NCI-H226 (cell line): ENCODE results near the gene SDC4.

Experiments
- DNase-seq: peaks from one replicate; pipeline ENCODE4 v3.0.0-alpha.2; 2015

SDC4 gene, protein sequence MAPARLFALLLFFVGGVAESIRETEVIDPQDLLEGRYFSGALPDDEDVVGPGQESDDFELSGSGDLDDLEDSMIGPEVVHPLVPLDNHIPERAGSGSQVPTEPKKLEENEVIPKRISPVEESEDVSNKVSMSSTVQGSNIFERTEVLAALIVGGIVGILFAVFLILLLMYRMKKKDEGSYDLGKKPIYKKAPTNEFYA

GRCh38 chr20:45347936-45348778 lies at the start of gene SDC4:
SDC4 (minus strand) TSS chr20:45348424; CDS start chr20:45348384, 40 bp downstream.
- peak; percentile 74 for DNase-seq

- no peak for DNase-seq
Measured at GRCh38 chr20:45395114-45395415, 46.8 kb upstream of the SDC4 start.

GRCh38 chr20:45394221-45395113 lies 46.2 kb upstream of the SDC4 start:
- DNase-seq = no peak

DNA sequence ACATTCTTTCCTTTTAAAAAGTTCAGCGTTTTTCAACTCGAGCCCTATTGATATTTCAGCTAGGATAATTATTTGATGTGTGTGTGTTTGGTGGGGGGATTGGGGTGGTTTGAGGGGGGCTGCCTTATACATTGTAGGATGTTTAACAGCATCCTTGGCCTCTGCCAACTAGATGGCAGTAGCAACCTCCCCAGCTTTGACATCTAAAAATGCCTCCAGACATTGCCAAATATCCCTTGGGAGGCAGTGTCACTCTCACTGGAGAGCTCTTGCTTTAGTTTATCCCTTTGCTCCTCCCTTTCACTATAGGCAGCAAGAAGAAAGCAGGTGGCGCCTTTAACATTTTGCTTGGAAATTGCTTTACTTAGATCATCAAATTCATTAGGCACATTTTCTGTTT lies 44.5 kb upstream of the SDC4 start:
- no peak for DNase-seq

- DNase-seq = no peak
Measured at GRCh38 chr20:45391559-45391958, 43.3 kb upstream of the SDC4 start.

- no peak for DNase-seq
Measured at GRCh38 chr20:45390931-45391330, 42.7 kb upstream of the SDC4 start.

DNA sequence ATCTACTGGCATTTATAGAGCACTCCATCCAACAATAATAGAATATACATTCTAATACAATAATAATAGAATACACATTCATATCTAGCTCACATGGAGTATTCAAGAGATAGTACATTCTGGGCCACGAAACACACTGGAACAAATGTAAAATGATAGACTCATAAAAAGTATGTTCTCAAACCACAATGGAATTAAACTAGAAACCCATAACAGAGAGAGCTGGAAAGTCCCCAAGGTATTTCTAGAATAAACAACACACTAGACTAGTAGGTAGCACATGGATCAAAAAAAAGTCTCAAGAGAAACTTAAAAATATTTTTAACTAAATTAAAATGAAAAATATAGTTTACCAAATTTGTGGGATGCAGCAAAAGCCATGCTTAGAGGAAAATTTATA lies 39.0 kb upstream of the SDC4 start:
- DNase-seq = no peak

DNA sequence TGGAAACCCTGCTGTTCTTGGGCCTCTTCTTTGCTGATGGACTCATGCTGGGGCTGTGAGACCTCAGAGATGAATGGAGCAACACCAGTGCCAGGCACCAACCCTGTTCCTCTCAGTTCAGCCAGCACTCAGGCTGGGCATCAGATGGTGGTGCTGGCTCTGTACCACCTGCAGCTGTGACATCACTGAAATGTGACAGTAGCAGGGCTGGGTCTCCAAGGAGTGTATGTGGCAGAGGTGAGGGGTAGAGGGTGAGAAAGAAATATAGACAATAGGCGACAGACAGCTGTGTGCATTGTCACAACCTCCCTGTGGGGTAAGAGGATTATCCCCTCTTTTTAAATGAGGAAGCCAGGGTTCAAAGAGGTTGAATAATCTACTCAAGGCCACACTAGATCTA lies 30.0 kb upstream of the SDC4 start, which contains the start of gene TP53TG5:
Gene TP53TG5, minus strand, starts transcription at position 135 of the 400 bp plus-strand sequence. Its CDS starts 89 bp downstream, at position 46.
- no peak for DNase-seq

DNA sequence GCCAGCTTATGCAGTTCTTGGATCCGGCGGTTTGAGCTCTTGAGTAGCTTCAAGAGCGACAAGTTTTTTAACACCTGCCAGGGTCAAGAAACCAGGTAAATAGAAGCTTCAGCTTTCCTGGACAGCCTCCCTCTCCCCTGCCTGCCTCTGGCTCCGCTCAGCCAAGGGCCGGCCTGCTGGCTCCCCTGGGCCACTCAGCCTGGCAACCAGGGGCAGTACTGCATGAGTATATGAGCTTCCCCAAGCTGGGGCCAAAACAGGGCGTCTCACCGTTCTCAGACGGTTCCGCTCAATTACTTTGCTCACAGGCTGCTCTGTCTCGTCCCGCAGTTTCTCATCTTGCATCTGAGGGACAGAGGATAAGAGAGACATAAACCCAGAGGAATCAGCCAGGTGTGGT lies 29.0 kb upstream of the SDC4 start:
- DNase-seq = no peak

GRCh38 chr20:45374966-45375365 lies 26.7 kb upstream of the SDC4 start:
- DNase-seq = no peak

GRCh38 chr20:45374101-45374467 lies 25.9 kb upstream of the SDC4 start:
- no peak for DNase-seq

DNA sequence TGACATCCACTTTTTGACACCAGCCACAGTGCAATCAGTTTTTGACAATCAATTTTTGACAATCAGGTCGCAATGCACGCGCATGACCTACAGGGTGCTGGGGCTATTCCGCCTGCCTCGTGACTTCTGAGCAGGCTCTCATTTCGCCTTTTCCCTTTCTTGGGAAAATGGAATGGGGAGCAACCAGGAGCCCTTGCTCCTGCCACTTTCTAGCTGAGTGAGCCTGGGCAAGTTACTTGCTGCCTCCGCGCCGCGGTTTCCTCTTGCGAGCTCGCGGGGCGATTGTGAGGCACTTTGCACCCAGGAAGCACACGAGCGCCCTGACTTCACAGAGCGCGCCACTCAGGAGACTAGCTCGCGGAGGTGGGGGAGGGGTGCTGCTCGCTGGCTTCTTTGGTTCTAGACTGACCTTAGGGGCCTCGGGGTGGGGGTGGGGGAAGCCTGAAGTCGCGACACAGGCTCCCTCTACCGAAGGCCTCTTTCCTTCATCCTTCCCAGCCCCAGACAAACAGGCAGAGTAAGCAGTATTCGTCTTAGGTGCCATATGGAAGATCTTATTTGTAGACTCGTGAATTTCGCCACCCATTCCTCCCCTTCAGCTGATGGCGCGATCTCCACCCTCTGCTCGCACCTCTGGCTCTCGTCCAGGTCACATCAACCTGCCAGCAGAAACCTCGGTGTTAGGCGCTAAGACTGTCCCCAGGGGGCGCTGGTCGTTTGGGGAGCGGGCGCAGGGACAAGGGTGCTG lies 25.3 kb upstream of the SDC4 start:
- peak; percentile 60 for DNase-seq

DNA sequence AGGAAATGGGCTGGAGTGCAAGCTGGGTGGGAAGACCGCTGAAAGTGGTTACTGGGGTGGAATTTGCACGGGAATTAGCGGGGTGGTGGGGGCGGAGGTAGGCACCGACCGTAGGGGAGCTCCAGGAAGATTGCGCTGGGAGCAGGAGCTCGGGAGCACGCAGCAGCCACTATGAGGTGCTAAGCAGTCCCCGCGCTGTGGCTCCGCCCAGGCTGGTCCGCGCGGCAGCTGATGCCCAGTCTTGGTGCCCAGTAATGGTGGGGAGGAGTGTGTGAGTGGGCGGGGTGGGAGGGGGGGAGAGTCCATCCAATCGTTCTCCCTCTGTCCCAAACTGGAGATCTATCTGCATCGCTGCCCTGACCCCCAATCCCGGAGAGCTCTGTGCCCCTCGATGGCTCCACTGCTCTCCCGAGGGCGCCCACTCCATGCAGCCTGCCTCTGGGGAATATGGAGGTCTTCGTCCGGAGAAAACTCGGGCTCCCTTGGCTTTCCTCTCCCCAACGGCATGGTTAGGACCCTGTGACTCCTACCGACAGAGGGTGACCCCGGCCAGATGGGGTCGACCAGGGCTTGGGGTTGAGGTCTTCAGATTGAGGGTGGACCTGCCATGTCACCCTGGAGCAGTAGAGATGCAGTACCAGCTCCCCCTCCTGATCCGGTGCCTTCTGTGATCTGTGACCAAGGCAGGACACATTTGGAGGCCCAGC lies 24.6 kb upstream of the SDC4 start:
- no peak for DNase-seq

DNA sequence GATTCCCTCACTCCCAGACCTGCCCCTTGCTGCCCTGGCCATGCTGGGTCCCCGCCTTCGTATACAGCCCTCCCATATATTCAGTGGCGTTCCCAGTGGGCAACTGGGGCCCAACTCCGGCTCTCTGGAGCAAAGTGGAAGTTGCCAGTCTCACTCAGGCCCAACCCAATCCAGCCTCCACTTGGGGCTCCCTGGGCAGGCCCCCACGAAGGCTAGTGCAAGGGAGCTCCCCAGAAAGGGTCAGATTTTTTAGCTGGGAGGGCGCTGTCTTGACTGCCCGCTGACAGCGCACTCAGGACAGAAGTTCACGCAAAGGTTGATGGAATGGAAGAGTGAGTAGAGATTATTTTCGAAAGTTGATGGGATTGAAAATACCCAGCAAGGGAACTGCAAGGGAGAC lies 24.0 kb upstream of the SDC4 start:
- no peak for DNase-seq

DNA sequence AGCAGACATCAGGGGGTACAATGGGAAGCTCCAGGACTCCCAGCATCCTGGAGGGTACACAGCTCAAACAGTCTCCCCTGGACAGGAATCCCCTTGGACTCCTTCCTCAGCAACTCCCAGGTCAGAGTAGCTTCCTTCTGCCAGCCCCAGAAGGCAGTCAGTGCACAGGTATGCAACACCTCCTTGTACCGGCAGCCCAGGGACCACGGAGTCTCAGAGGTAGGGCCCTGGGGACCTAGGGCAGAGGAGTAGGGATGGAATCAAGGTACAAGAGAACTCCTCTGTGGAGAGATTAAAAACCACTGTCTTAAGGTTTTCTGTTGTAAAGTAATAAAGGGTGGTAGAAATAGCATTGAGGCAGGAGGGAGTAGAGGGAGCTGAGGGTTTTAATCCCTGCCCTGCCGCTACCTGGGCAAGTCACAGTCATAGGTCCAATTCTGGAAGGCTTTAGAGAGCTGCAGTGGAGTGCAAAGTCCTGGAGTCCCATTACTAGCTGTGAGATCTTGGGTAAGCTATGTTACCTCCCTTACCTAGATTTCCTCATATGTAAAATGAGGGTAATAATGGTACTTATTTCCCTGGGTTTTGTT lies 22.4 kb upstream of the SDC4 start:
- no peak for DNase-seq

DNA sequence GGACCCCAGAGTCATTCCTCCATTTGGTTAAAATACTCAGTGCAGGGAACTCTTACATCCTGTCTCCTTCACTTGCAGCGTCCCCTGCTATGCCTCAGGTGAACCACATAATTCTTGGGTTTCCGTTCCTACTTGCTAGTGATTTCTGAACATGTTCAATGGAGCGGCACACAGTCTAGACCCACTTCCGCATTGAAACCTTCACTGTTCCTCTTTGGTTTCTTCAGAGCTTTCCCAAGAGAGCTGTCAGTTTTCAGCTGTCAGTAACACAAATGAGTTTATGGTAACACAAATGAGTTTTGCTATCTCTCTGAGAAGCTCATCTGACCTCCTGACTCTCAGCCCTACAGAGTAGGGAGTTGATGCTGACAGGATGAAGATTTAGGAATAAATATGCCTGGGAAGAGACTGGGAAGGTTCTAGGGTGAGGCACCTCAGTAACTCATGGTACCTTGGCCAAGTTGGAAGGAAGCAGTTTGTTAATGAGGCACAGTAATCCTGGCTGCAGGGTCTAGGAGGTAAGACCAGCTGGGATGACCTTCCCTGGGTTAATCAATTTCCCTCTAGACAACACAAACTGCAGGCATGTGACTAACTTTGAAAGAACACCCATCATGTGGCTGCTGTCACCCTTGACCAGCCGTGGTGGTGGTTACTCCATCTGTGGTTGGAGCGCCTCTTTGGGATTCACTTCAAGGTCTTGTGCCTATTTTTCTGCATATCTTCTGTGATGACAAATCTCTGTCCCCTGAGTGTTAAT lies 20.2 kb upstream of the SDC4 start:
- DNase-seq = no peak

- no peak for DNase-seq
Measured at GRCh38 chr20:45367126-45367525, 18.9 kb upstream of the SDC4 start.

DNA sequence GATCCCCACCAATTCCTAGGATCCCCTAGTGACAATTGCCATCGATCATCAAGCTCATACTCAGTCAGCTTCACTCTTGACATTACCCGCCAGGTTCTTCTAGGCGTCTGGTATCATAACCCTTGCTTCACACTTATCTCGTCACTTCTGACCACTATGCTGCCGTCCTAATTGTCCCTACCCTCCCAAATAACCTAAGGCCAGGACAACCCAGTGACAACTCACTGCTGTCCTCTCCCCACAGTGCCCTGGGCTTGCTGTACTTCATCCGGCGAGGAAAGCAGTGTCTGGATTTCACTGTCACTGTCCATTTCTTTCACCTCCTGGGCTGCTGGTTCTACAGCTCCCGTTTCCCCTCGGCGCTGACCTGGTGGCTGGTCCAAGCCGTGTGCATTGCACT lies 18.4 kb upstream of the SDC4 start:
- no peak for DNase-seq

GRCh38 chr20:45366192-45366591 lies 18.0 kb upstream of the SDC4 start:
- no peak for DNase-seq

GRCh38 chr20:45365444-45365970 lies 17.3 kb upstream of the SDC4 start:
- DNase-seq = no peak
